ENCODE results near the gene TOR1AIP2. TPM values are rescaled to one million over a fixed set of nuclear protein-coding genes. Genes with fewer than 3 reads are reported as not detected.
"Not testable (repeated sequence)": the region's sequence is repeated elsewhere in the genome, so short reads cannot be mapped to it uniquely, and the experiment has no call there.

The TOR1AIP2 gene
- polyA plus RNA-seq, 10 donors: 23.6 to 38.8 (median 30.7) TPM

- no peak for DNase-seq
These were observed 69.7 kb downstream of the TOR1AIP2 start for GRCh38 chr1:179807691-179808485.

- DNase-seq: no peak
These were observed 70.3 kb downstream of the TOR1AIP2 start for GRCh38 chr1:179807291-179807690.

- no peak for DNase-seq
These were observed 71.3 kb downstream of the TOR1AIP2 start for GRCh38 chr1:179806333-179806732.

- DNase-seq: no peak
These were observed 72.1 kb downstream of the TOR1AIP2 start for GRCh38 chr1:179805291-179806195.

- not testable (repeated sequence) for DNase-seq
These were observed 73.2 kb downstream of the TOR1AIP2 start for GRCh38 chr1:179804417-179804816.

GRCh38 chr1:179803918-179804317 is 73.7 kb downstream of the TOR1AIP2 start:
- DNase-seq: no peak

GRCh38 chr1:179803104-179803503 is 74.5 kb downstream of the TOR1AIP2 start:
- DNase-seq: no peak

GRCh38 chr1:179800481-179800880 is 77.1 kb downstream of the TOR1AIP2 start:
- DNase-seq: no peak

GRCh38 chr1:179798864-179799516 is 78.6 kb downstream of the TOR1AIP2 start:
- DNase-seq: no peak

- DNase-seq: no peak
These were observed 79.3 kb downstream of the TOR1AIP2 start for GRCh38 chr1:179798213-179798863.

- DNase-seq: no peak
These were observed 82.9 kb downstream of the TOR1AIP2 start for GRCh38 chr1:179794669-179795068.

GRCh38 chr1:179794146-179794545 is 83.5 kb downstream of the TOR1AIP2 start:
- no peak for DNase-seq

- DNase-seq: no peak
These were observed 84.3 kb downstream of the TOR1AIP2 start for GRCh38 chr1:179793281-179793680.

Other genes with a start within 250 kb of the TOR1AIP2 start
- gene FAM163A, start 134.5 kb downstream of the TOR1AIP2 start, polyA plus RNA-seq (ENCODE audit: insufficient read length in 10 of 10): under 1 TPM in 9 of 10 donors, not detected in 1; 0.05 to 0.76 (median 0.26) TPM
- 10 to 100 TPM; 45.2 to 65.1 (median 52.2) TPM for gene TOR1AIP1, start 4.5 kb upstream of the TOR1AIP2 start, polyA plus RNA-seq (ENCODE audit: insufficient read length in 10 of 10)
- gene CEP350, start 77.0 kb upstream of the TOR1AIP2 start, polyA plus RNA-seq (ENCODE audit: insufficient read length in 10 of 10): 10 to 100 TPM; 23.1 to 39.9 (median 29.8) TPM